Keratinocyte (primary cell): ENCODE results near the gene PHF3. TPM values are rescaled to one million over a fixed set of nuclear protein-coding genes. Genes with fewer than 3 reads are reported as not detected.

Experiments
- DNase-seq: peaks from one replicate; pipeline ENCODE4 v3.0.0-alpha.2; 2011; ENCODE audit warnings: low read depth, missing footprints, low spot score
- FAIRE-seq: peaks from 2 replicates; lab custom pipeline; 2011; peaks lifted over from hg19 to GRCh38; lab: Jason Lieb, UNC
- H2AFZ ChIP-seq: 2 replicates; pipeline ENCODE4 v1.6.0; 2012; ENCODE audit warnings: low read length, control low read depth, inconsistent platforms; ENCODE audit not compliant: control insufficient read depth
- H3K27ac ChIP-seq: 2 replicates; pipeline ENCODE4 v1.5.1; 2011; ENCODE audit warnings: low read length; ENCODE audit not compliant: control insufficient read depth, insufficient read depth
- H3K27me3 ChIP-seq: 3 replicates; pipeline ENCODE4 v1.6.0; 2011; ENCODE audit warnings: low read length; ENCODE audit not compliant: control insufficient read depth, insufficient read depth; ENCODE audit errors: extremely low read depth
- H3K36me3 ChIP-seq, 2 experiments: 2 replicates in 1 of 2; 3 replicates in 1 of 2; pipeline ENCODE4 v1.5.1; 2011; ENCODE audit warnings: low read length in 2 of 2, mild to moderate bottlenecking in 1 of 2; ENCODE audit not compliant: control insufficient read depth in 2 of 2, insufficient read depth in 2 of 2; ENCODE audit errors: extremely low read depth in 1 of 2
- H3K4me1 ChIP-seq: 3 replicates; pipeline ENCODE4 v1.5.1; 2011; ENCODE audit warnings: low read length; ENCODE audit not compliant: control insufficient read depth, insufficient read depth; ENCODE audit errors: extremely low read depth
- H3K4me2 ChIP-seq: 3 replicates; pipeline ENCODE4 v1.6.0; 2011; ENCODE audit warnings: low read depth, low read length; ENCODE audit not compliant: control insufficient read depth, insufficient read depth; ENCODE audit errors: extremely low read depth
- H3K4me3 ChIP-seq, 3 experiments: fragments of 200-600 bp in 1 of 3; sonication (generic) in 1 of 3; 2 replicates in 2 of 3; 3 replicates in 1 of 3; pipeline ENCODE4 v1.5.1; 2011 to 2016; ENCODE audit warnings: low read length in 3 of 3, mild to moderate bottlenecking in 3 of 3, control low read depth in 2 of 3, inconsistent platforms in 1 of 3, low read depth in 1 of 3, mixed read lengths in 1 of 3, mixed run types in 1 of 3, moderate library complexity in 1 of 3; ENCODE audit not compliant: control insufficient read depth in 2 of 3, insufficient read depth in 2 of 3; ENCODE audit errors: extremely low read depth in 1 of 3
- H3K79me2 ChIP-seq: 2 replicates; pipeline ENCODE4 v1.6.0; 2012; ENCODE audit warnings: low read length; ENCODE audit not compliant: control insufficient read depth, insufficient read depth
- H3K9ac ChIP-seq: 3 replicates; pipeline ENCODE4 v1.6.0; 2011; ENCODE audit warnings: low read length; ENCODE audit not compliant: control insufficient read depth, insufficient read depth; ENCODE audit errors: extremely low read depth
- H3K9me1 ChIP-seq: 3 replicates; pipeline ENCODE4 v1.6.0; 2011; ENCODE audit warnings: low read length; ENCODE audit not compliant: control insufficient read depth, insufficient read depth; ENCODE audit errors: extremely low read depth
- H3K9me3 ChIP-seq: 2 replicates; pipeline ENCODE4 v1.5.1; 2012; ENCODE audit warnings: low read depth, low read length; ENCODE audit not compliant: control insufficient read depth
- H4K20me1 ChIP-seq: 3 replicates; pipeline ENCODE4 v1.6.0; 2011; ENCODE audit warnings: low read length; ENCODE audit not compliant: control insufficient read depth, insufficient read depth; ENCODE audit errors: extremely low read depth
- EZH2 ChIP-seq: IDR thresholded peaks from one replicate; pipeline ENCODE4 v1.6.1; 2012; ENCODE audit warnings: inconsistent platforms, mild to moderate bottlenecking, low read length, moderate library complexity
- dilution Hi-C: fragments of 300-500 bp; cut with MboI; formaldehyde crosslinking; loops from one replicate; pipeline ENCODE4 v1.7.0; 2020; ENCODE audit warnings: low sequenced_read_pairs; ENCODE audit not compliant: extremely low pct_ligation_motif_present
- polyA plus RNA-seq, 5 experiments: library from polyadenylated mRNA; depleted of rRNA in 3 of 5; stranded (reverse) in 3 of 5; stranded (forward) in 1 of 5; unstranded in 1 of 5; fragments of >200 nt; gene quantifications; 1 replicate in 1 of 5; 2 replicates in 3 of 5; 3 replicates in 1 of 5; pipeline versions ENCODE4 v1.2.1 to v1.2.3, GENCODE V29; 2011 to 2012; ENCODE audit warnings: missing spikeins in 2 of 5, low read depth in 1 of 5, low replicate concordance in 1 of 5
- TF ChIP-seq, protein P1 (sequence below), 3 experiments: IDR thresholded peaks in 1 of 3; conservative IDR thresholded peaks in 1 of 3; optimal IDR thresholded peaks in 1 of 3; 2 replicates in 2 of 3; 3 replicates in 1 of 3; pipeline versions ENCODE3 to v1.5.1; 2011; ENCODE audit warnings: low read length in 3 of 3, mild to moderate bottlenecking in 3 of 3, moderate library complexity in 2 of 3, control low read depth in 1 of 3, inconsistent platforms in 1 of 3; ENCODE audit not compliant: insufficient read depth in 2 of 3; ENCODE audit errors: extremely low read depth in 1 of 3

PHF3 gene
- polyA plus RNA-seq, 1 donor (not counting 4 experiments of a cell fraction or from before 2014, with no cell fraction given), result 13.7 TPM

DNA sequence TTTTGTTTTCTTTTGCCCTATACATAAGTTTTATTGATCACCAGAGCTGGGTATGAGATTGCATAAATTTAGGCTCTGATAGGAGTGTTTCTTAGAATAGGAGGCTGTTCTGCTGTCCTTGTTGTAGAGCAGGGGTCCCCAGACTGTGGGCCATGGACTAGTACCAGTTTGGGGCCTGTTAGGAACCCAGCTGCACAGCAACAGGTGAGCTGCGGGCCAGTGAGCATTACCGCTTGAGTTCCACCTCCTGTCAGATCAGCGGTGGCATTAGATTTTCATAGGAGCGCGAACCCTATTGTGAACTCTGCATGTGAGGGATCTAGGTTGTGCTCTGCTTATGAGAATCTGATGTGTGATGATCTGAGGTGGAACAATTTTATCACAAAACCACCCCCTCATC is 26.2 kb downstream of the PHF3 start:
- Histone ChIP-seq H3K9me1 (no peaks in the 10 kb centered on the region), H3K4me2 (no peak overlapping the region), H3K27ac (no peak overlapping the region), H4K20me1 (peaks cover 2% of the 10 kb centered on the region), H2AFZ (no peak overlapping the region), H3K27me3 (no peaks in the 10 kb centered on the region), H3K4me3 (no peak overlapping the region), H3K9me3 (no peaks in the 10 kb centered on the region), H3K79me2 (peaks cover 54% of the 10 kb centered on the region), H3K36me3 (no peaks in the 10 kb centered on the region), H3K9ac (no peak overlapping the region), H3K4me1 (peaks cover 11% of the 10 kb centered on the region)
- no peak for FAIRE-seq
- DNase-seq, result no peak
- dilution Hi-C loops, result no loop called here
- no peak for TF ChIP-seq EZH2
- TF ChIP-seq, protein P1, sequence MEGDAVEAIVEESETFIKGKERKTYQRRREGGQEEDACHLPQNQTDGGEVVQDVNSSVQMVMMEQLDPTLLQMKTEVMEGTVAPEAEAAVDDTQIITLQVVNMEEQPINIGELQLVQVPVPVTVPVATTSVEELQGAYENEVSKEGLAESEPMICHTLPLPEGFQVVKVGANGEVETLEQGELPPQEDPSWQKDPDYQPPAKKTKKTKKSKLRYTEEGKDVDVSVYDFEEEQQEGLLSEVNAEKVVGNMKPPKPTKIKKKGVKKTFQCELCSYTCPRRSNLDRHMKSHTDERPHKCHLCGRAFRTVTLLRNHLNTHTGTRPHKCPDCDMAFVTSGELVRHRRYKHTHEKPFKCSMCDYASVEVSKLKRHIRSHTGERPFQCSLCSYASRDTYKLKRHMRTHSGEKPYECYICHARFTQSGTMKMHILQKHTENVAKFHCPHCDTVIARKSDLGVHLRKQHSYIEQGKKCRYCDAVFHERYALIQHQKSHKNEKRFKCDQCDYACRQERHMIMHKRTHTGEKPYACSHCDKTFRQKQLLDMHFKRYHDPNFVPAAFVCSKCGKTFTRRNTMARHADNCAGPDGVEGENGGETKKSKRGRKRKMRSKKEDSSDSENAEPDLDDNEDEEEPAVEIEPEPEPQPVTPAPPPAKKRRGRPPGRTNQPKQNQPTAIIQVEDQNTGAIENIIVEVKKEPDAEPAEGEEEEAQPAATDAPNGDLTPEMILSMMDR (optimal IDR thresholded peaks at IDR 0.05 in 1 of 3, IDR thresholded peaks at IDR 0.05 in 1 of 3, conservative IDR thresholded peaks at IDR 0.05 in 1 of 3; ENCODE audit: extremely low read depth in 1 of 3, insufficient read depth in 2 of 3, low read length in 3 of 3), result no peak

DNA sequence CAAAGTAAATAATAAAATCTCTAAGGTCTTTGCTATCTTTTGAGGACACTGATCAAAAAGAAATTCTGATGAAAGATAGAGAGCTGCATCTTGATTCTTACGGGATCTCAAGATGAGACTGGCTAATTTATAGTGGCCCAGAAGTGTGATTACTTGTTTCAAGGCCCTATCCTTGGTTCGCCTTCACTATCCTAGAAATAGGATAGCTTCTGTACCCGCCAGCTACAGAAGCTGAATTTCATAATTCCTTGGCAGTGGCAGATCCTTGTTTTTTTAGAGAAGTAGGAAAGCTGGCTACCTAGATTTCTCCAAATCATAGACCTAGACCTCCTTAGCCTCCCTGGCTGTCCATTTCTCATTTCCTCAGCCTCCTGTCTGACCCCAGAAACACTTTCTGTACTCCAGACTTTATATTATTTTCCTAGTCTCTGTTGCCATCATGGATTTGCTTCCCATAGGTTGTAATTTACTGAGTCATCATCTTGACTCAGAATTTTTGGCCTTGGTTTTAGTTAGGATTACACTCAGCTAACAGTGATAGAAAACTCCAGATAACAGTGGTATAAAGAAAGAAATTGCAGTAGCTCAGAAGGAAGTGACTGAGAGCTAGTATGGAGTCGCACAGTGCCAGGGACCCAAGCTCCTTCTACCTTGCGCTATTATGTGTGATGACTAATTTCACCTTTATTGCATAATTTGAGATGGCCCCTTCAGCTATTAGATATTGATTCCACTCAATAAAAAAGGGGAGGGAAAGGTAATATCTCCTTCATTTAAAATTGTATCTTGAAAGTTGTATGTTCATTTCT is 27.7 kb downstream of the PHF3 start:
- DNase-seq (peak; percentile 2), FAIRE-seq (peak; percentile 49)
- peaks cover 11% of the 10 kb centered on the region for H3K4me1 ChIP-seq
- H2AFZ ChIP-seq, result peak overlapping the region; percentile 41
- peaks cover 49% of the 10 kb centered on the region for H3K79me2 ChIP-seq
- no peaks in the 10 kb centered on the region for H3K9me1 ChIP-seq
- H3K4me2 ChIP-seq, result peak overlapping the region; percentile 36
- TF ChIP-seq, protein P1 (optimal IDR thresholded peaks at IDR 0.05 in 1 of 3, IDR thresholded peaks at IDR 0.05 in 1 of 3, conservative IDR thresholded peaks at IDR 0.05 in 1 of 3; ENCODE audit: extremely low read depth in 1 of 3, insufficient read depth in 2 of 3, low read length in 3 of 3), result no peak
- no peak for TF ChIP-seq EZH2
- no peaks in the 10 kb centered on the region for H3K27me3 ChIP-seq
- peaks cover 2% of the 10 kb centered on the region for H4K20me1 ChIP-seq
- H3K27ac ChIP-seq, result peak overlapping the region; percentile 59
- H3K36me3 ChIP-seq, result no peaks in the 10 kb centered on the region
- no peaks in the 10 kb centered on the region for H3K9me3 ChIP-seq
- no peak overlapping the region for H3K9ac ChIP-seq
- dilution Hi-C loops, result no loop called here
- no peak overlapping the region for H3K4me3 ChIP-seq
